NCI-H345 (cell line): ENCODE results near the gene HECTD4.

Experiments
- DNase-seq: peaks from one replicate; lab custom pipeline; 2025; lab: John Stamatoyannopoulos, UW

The HECTD4 gene

GRCh38 chr12:112179341-112179740 is 202.9 kb downstream of the HECTD4 start:
- no peak for DNase-seq

- no peak for DNase-seq
Measured at GRCh38 chr12:112178796-112179195, 203.4 kb downstream of the HECTD4 start.

- no peak for DNase-seq
Measured at GRCh38 chr12:112176321-112177010, 205.8 kb downstream of the HECTD4 start.

GRCh38 chr12:112175361-112176155 is 206.7 kb downstream of the HECTD4 start:
- no peak for DNase-seq

GRCh38 chr12:112172556-112173324 is 209.5 kb downstream of the HECTD4 start:
- DNase-seq: no peak

- no peak for DNase-seq
Measured at GRCh38 chr12:112170971-112171596, 211.1 kb downstream of the HECTD4 start.

GRCh38 chr12:112170376-112170775 is 211.9 kb downstream of the HECTD4 start:
- DNase-seq: no peak

GRCh38 chr12:112169966-112170365 is 212.3 kb downstream of the HECTD4 start:
- DNase-seq: no peak

GRCh38 chr12:112169161-112169872 is 212.9 kb downstream of the HECTD4 start:
- no peak for DNase-seq

GRCh38 chr12:112168561-112168971 is 213.7 kb downstream of the HECTD4 start:
- no peak for DNase-seq

- DNase-seq: peak; percentile 73
Measured at GRCh38 chr12:112167718-112168525, 214.3 kb downstream of the HECTD4 start.

- DNase-seq: no peak
Measured at GRCh38 chr12:112167031-112167461, 215.2 kb downstream of the HECTD4 start.

- DNase-seq: no peak
Measured at GRCh38 chr12:112166051-112167015, 215.9 kb downstream of the HECTD4 start.

- no peak for DNase-seq
Measured at GRCh38 chr12:112165624-112166023, 216.6 kb downstream of the HECTD4 start.

GRCh38 chr12:112164011-112164660 is 218.1 kb downstream of the HECTD4 start:
- no peak for DNase-seq

GRCh38 chr12:112163471-112163991 is 218.7 kb downstream of the HECTD4 start:
- no peak for DNase-seq

- DNase-seq: no peak
Measured at GRCh38 chr12:112163056-112163455, 219.2 kb downstream of the HECTD4 start.

- no peak for DNase-seq
Measured at GRCh38 chr12:112162241-112162790, 219.9 kb downstream of the HECTD4 start.
